CD14-positive monocyte (primary cell): ENCODE measurements around the gene EDRF1. TPM values are rescaled to one million over a fixed set of nuclear protein-coding genes. Genes with fewer than 3 reads are reported as not detected.

Experiments used
- DNase-seq, 3 donors: peaks; one replicate each; pipeline ENCODE4 v3.0.0-alpha.2; 2011 to 2022
- H2AFZ ChIP-seq: 2 replicates; pipeline ENCODE4 v1.6.0; 2012; ENCODE audit warnings: mild to moderate bottlenecking, low read depth, low read length, inconsistent platforms; ENCODE audit not compliant: insufficient read depth, poor library complexity, severe bottlenecking
- H3K27ac ChIP-seq, 2 donors: 1 replicate in 1 of 2; 2 replicates in 1 of 2; pipeline ENCODE4 v1.5.1; 2012 to 2013; ENCODE audit warnings: low read length in 2 of 2, control low read depth in 1 of 2, inconsistent platforms in 1 of 2, low read depth in 1 of 2, mild to moderate bottlenecking in 1 of 2
- H3K27me3 ChIP-seq, 2 donors: one replicate each; pipeline versions ENCODE4 v1.6.0 to v1.6.1; 2011 to 2013; ENCODE audit warnings: low read length in 2 of 2; ENCODE audit not compliant: control insufficient read depth in 2 of 2, insufficient read depth in 2 of 2
- H3K36me3 ChIP-seq, 2 donors: replicated peaks in 1 of 2; 1 replicate in 1 of 2; 2 replicates in 1 of 2; pipeline versions ENCODE4 v1.5.1 to v1.6.1; 2012 to 2013; ENCODE audit warnings: low read length in 2 of 2, control low read depth in 1 of 2, inconsistent platforms in 1 of 2, mild to moderate bottlenecking in 1 of 2; ENCODE audit not compliant: insufficient read depth in 2 of 2, control insufficient read depth in 1 of 2
- H3K4me1 ChIP-seq, 2 donors: 1 replicate in 1 of 2; 2 replicates in 1 of 2; pipeline versions ENCODE4 v1.5.1 to v1.6.1; 2012 to 2013; ENCODE audit warnings: low read length in 2 of 2, control low read depth in 1 of 2, inconsistent platforms in 1 of 2, mild to moderate bottlenecking in 1 of 2, moderate library complexity in 1 of 2; ENCODE audit not compliant: insufficient read depth in 2 of 2, control insufficient read depth in 1 of 2
- H3K4me2 ChIP-seq: replicated peaks from 2 replicates; pipeline ENCODE3; 2012; ENCODE audit warnings: low read length, moderate library complexity, mild to moderate bottlenecking; ENCODE audit not compliant: poor library complexity, severe bottlenecking; ENCODE audit errors: extremely low read depth
- H3K4me3 ChIP-seq, 3 experiments: fragments of 200-600 bp in 1 of 3; sonication (generic) in 1 of 3; replicated peaks in 1 of 3; 1 replicate in 2 of 3; 2 replicates in 1 of 3; pipeline ENCODE4 v1.5.1; 2011 to 2013; ENCODE audit warnings: low read length in 3 of 3, mild to moderate bottlenecking in 3 of 3, control low read depth in 2 of 3, low read depth in 2 of 3, inconsistent platforms in 1 of 3, moderate library complexity in 1 of 3
- H3K79me2 ChIP-seq: 2 replicates; pipeline ENCODE4 v1.6.0; 2012; ENCODE audit warnings: mild to moderate bottlenecking, control low read depth, inconsistent platforms, low read length, moderate library complexity; ENCODE audit not compliant: insufficient read depth
- H3K9ac ChIP-seq: 2 replicates; pipeline ENCODE4 v1.6.0; 2017; ENCODE audit warnings: low read length, mild to moderate bottlenecking; ENCODE audit not compliant: insufficient read depth, poor library complexity, severe bottlenecking
- H3K9me3 ChIP-seq, 2 donors: replicated peaks in 1 of 2; 1 replicate in 1 of 2; 2 replicates in 1 of 2; pipeline versions ENCODE4 v1.5.1 to v1.6.1; 2012 to 2013; ENCODE audit warnings: low read length in 2 of 2, control low read depth in 1 of 2; ENCODE audit not compliant: control insufficient read depth in 1 of 2, insufficient read depth in 1 of 2
- H4K20me1 ChIP-seq: 2 replicates; pipeline ENCODE4 v1.6.0; 2012; ENCODE audit warnings: mild to moderate bottlenecking, low read length, control low read depth, moderate library complexity; ENCODE audit not compliant: insufficient read depth
- H3K27ac Mint-ChIP-seq, 7 donors: one replicate each; pipeline ENCODE4 v1.8.0; 2020; ENCODE audit warnings: mild to moderate bottlenecking in 7 of 7, mixed read lengths in 7 of 7, moderate library complexity in 6 of 7, inconsistent platforms in 2 of 7
- H3K27me3 Mint-ChIP-seq, 3 donors: one replicate each; pipeline ENCODE4 v1.8.0; 2021 to 2022; ENCODE audit warnings: low read depth in 3 of 3, mild to moderate bottlenecking in 3 of 3, mixed read lengths in 3 of 3, moderate library complexity in 3 of 3, inconsistent platforms in 1 of 3
- H3K36me3 Mint-ChIP-seq, 2 donors: one replicate each; pipeline ENCODE4 v1.8.0; 2020; ENCODE audit warnings: mixed read lengths in 2 of 2, inconsistent platforms in 1 of 2, mild to moderate bottlenecking in 1 of 2
- H3K4me1 Mint-ChIP-seq: one replicate; pipeline ENCODE4 v1.8.0; 2020; ENCODE audit warnings: mild to moderate bottlenecking, mixed read lengths
- H3K4me3 Mint-ChIP-seq, 2 donors: one replicate each; pipeline ENCODE4 v1.8.0; 2020; ENCODE audit warnings: mild to moderate bottlenecking in 2 of 2, mixed read lengths in 2 of 2, moderate library complexity in 1 of 2
- H3K9me3 Mint-ChIP-seq, 7 donors: one replicate each; pipeline ENCODE4 v1.8.0; 2020 to 2022; ENCODE audit warnings: mixed read lengths in 7 of 7, mild to moderate bottlenecking in 6 of 7, moderate library complexity in 6 of 7, inconsistent platforms in 2 of 7
- whole genome bisulfite sequencing: methylation state at CpG from one replicate; pipeline ENCODE4 v1.1.5; 2013; ENCODE audit warnings: missing lambda C conversion rate; ENCODE audit not compliant: insufficient coverage; 5-methylcytosine and 5-hydroxymethylcytosine counted together
- intact Hi-C, 2 donors: fragments of 100-400 bp; cut with micrococcal nuclease; formaldehyde crosslinking; loops; one replicate each; pipeline versions ENCODE4 v1.15.0 to v1.15.1; 2023
- polyA plus RNA-seq, 3 donors: library from polyadenylated mRNA; depleted of rRNA in 1 of 3; unstranded in 2 of 3; stranded (reverse) in 1 of 3; fragments of 300-500 nt in 2 of 3; fragments of >200 nt in 1 of 3; fragmentation: Illumina TruSeq in 2 of 3; gene quantifications; 1 replicate in 2 of 3; 2 replicates in 1 of 3; pipeline ENCODE4 v1.2.3, GENCODE V29; 2012 to 2021
- TF ChIP-seq, protein P1 (sequence below): fragments of 200-600 bp; IDR thresholded peaks from one replicate; pipeline ENCODE4 v1.8.0; 2022; ENCODE audit warnings: antibody characterized with exemption, mild to moderate bottlenecking

EDRF1 gene
- polyA plus RNA-seq, 3 donors, result 4.6 to 21.4 (median 5.3) TPM

DNA sequence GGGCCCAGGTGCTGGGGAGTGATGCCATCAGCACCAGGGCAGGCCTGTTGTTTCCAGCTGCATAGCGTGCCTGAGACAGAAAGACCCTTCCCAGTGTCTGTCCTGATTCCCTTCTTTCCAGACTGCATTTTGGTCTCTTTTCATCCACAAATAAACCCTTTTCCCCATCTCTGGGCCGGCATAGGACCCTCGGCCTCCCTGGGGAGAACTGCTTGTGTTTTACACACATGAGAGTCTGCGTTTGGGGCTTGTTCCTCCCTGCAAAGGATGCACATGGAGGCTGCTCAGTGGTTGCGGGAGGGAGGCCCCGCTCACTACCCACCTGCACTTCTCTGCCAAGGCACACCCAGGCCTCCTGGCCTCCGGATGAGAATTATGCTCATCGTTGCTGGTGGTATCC, 61.9 kb downstream of the EDRF1 start:
- Histone ChIP-seq H2AFZ (no peak overlapping the region), H3K36me3 (no peaks in the 10 kb centered on the region), H3K79me2 (no peaks in the 10 kb centered on the region), H3K4me2 (no peak overlapping the region), H3K9ac (no peak overlapping the region), H3K9me3 (no peaks in the 10 kb centered on the region), H4K20me1 (no peaks in the 10 kb centered on the region), H3K4me1 (no peaks in the 10 kb centered on the region), H3K4me3 (no peak overlapping the region), H3K27me3 (no peaks in the 10 kb centered on the region), H3K27ac (no peak overlapping the region)
- Mint-ChIP-seq H3K27me3 (peaks cover 1 to 6% (median 6%) of the 10 kb centered on the region in 3 donors), H3K36me3 (peaks cover 0 to 3% of the 10 kb centered on the region in 2 donors), H3K4me1 (peaks cover 2% of the 10 kb centered on the region), H3K4me3 (no peak overlapping the region), H3K9me3 (peaks cover 0 to 3% (median 2%) of the 10 kb centered on the region in 7 donors), H3K27ac (no peak overlapping the region)
- intact Hi-C loops, result no loop called here
- DNase-seq, result no peak
- 92% methylated on average over 5 of the region's 8 CpGs for WGBS
- TF ChIP-seq, protein P1, sequence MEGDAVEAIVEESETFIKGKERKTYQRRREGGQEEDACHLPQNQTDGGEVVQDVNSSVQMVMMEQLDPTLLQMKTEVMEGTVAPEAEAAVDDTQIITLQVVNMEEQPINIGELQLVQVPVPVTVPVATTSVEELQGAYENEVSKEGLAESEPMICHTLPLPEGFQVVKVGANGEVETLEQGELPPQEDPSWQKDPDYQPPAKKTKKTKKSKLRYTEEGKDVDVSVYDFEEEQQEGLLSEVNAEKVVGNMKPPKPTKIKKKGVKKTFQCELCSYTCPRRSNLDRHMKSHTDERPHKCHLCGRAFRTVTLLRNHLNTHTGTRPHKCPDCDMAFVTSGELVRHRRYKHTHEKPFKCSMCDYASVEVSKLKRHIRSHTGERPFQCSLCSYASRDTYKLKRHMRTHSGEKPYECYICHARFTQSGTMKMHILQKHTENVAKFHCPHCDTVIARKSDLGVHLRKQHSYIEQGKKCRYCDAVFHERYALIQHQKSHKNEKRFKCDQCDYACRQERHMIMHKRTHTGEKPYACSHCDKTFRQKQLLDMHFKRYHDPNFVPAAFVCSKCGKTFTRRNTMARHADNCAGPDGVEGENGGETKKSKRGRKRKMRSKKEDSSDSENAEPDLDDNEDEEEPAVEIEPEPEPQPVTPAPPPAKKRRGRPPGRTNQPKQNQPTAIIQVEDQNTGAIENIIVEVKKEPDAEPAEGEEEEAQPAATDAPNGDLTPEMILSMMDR, result no peak

DNA sequence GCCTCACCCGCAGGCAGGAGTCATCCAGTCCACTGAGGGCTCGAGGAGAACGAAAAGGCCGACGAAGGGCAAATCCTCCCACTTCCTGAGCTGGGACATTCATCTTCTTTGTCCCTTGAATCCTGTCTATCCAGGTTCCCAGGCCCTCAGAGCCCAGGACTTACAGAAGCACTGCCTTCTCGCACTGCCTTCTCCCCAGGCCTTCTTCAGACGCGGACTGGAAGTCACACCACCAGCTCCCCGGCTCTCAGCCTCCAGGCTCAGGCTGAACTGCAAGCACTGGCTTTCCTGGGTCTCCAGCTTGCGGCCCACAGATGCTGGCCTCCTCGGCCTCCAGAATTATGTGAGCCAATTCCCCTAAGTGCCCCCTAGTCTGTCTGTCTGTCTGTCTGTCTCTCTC, 62.5 kb downstream of the EDRF1 start:
- TF ChIP-seq, protein P1, result no peak
- no peak overlapping the region for H3K4me3 Mint-ChIP-seq
- H3K27ac Mint-ChIP-seq, result no peak overlapping the region
- no peak overlapping the region for H3K27ac ChIP-seq
- H3K9me3 Mint-ChIP-seq, result peaks cover 0 to 3% (median 2%) of the 10 kb centered on the region in 7 donors
- no peak overlapping the region for H3K4me2 ChIP-seq
- H3K79me2 ChIP-seq, result no peaks in the 10 kb centered on the region
- H3K9ac ChIP-seq, result no peak overlapping the region
- 97% methylated on average over 10 of the region's 11 CpGs for WGBS
- no peaks in the 10 kb centered on the region for H3K4me1 ChIP-seq
- no peak for DNase-seq
- intact Hi-C loops, result no loop called here
- no peaks in the 10 kb centered on the region for H4K20me1 ChIP-seq
- H3K27me3 ChIP-seq, result no peaks in the 10 kb centered on the region
- H3K9me3 ChIP-seq, result no peaks in the 10 kb centered on the region
- peaks cover 3 to 6% (median 4%) of the 10 kb centered on the region in 3 donors for H3K27me3 Mint-ChIP-seq
- H3K36me3 Mint-ChIP-seq, result peaks cover 0 to 3% of the 10 kb centered on the region in 2 donors
- no peaks in the 10 kb centered on the region for H3K36me3 ChIP-seq
- peaks cover 2% of the 10 kb centered on the region for H3K4me1 Mint-ChIP-seq
- no peak overlapping the region for H2AFZ ChIP-seq
- H3K4me3 ChIP-seq, result no peak overlapping the region
